ENCODE measurements around the gene DAZAP1.

GRCh38 chr19:1374250-1374577 lies 33.2 kb upstream of the DAZAP1 start:
- no peak for TF ChIP-seq CTCF (IDR thresholded peaks at IDR 0.05)
- TF ChIP-seq POLR2A (IDR thresholded peaks at IDR 0.05) = no peak
